Activated naive CD8-positive, alpha-beta T cell treated with anti-CD3 and anti-CD28 coated beads, Interleukin-2, amount 10 ng/mL, durations not matched to agents 7 days and 5 days (primary cell): ENCODE measurements around the gene C18orf63. TPM values are rescaled to one million over a fixed set of nuclear protein-coding genes. Genes with fewer than 3 reads are reported as not detected.
"Not testable (repeated sequence)": the region's sequence is repeated elsewhere in the genome, so short reads cannot be mapped to it uniquely, and the experiment has no call there.

Experiments used
- ATAC-seq: fragments of 150-1000 bp; cut with Tn5 transposase; one replicate; pipeline ENCODE4 v1.10.0; 2021; ENCODE audit warnings: low read depth, moderate library complexity
- POLR2A ChIA-PET: fragments of 350-600 bp; sonication (Branson Sonifier 250); formaldehyde crosslinking; loops from one replicate; lab custom pipeline; 2021; ENCODE audit warnings: antibody characterized with exemption; lab: Charles Lee
- DNase-seq: peaks from one replicate; pipeline ENCODE4 v3.0.0; 2021
- H3K27ac Mint-ChIP-seq: one replicate; pipeline ENCODE4 v1.8.0; 2022; ENCODE audit warnings: mild to moderate bottlenecking, mixed read lengths
- H3K27me3 Mint-ChIP-seq: one replicate; pipeline ENCODE4 v1.8.0; 2022; ENCODE audit warnings: mild to moderate bottlenecking, moderate library complexity, mixed read lengths
- H3K36me3 Mint-ChIP-seq: one replicate; pipeline ENCODE4 v1.8.0; 2021; ENCODE audit warnings: mild to moderate bottlenecking, mixed read lengths
- H3K4me1 Mint-ChIP-seq: one replicate; pipeline ENCODE4 v1.8.0; 2021; ENCODE audit warnings: mixed read lengths
- H3K4me3 Mint-ChIP-seq: one replicate; pipeline ENCODE4 v1.8.0; 2022; ENCODE audit warnings: mild to moderate bottlenecking, moderate library complexity, mixed read lengths
- H3K9me3 Mint-ChIP-seq: one replicate; pipeline ENCODE4 v1.8.0; 2021; ENCODE audit warnings: mixed read lengths
- total RNA-seq, 2 experiments: library from RNA; stranded (reverse); gene quantifications; one replicate each; pipeline ENCODE4 v1.2.3, GENCODE V29; 2021

Gene C18orf63
- total RNA-seq, 2 experiments from 2014 or later: not detected

- Mint-ChIP-seq H3K4me1 (no peaks in the 10 kb centered on the region), H3K27me3 (peaks cover 19% of the 10 kb centered on the region), H3K4me3 (no peak overlapping the region), H3K36me3 (no peaks in the 10 kb centered on the region), H3K9me3 (no peaks in the 10 kb centered on the region), H3K27ac (no peak overlapping the region)
- ATAC-seq (no peak), DNase-seq (no peak)
- POLR2A ChIA-PET: no interaction called here
Observed at GRCh38 chr18:74316257-74317170, 875 bp downstream of the C18orf63 start.

- Mint-ChIP-seq H3K27ac (no peak overlapping the region), H3K9me3 (no peaks in the 10 kb centered on the region), H3K36me3 (no peaks in the 10 kb centered on the region), H3K27me3 (peaks cover 22% of the 10 kb centered on the region), H3K4me3 (no peak overlapping the region), H3K4me1 (no peaks in the 10 kb centered on the region)
- ATAC-seq (no peak), DNase-seq (no peak)
- POLR2A ChIA-PET: no interaction called here
Observed at GRCh38 chr18:74326231-74326630, 10.6 kb downstream of the C18orf63 start.

DNA sequence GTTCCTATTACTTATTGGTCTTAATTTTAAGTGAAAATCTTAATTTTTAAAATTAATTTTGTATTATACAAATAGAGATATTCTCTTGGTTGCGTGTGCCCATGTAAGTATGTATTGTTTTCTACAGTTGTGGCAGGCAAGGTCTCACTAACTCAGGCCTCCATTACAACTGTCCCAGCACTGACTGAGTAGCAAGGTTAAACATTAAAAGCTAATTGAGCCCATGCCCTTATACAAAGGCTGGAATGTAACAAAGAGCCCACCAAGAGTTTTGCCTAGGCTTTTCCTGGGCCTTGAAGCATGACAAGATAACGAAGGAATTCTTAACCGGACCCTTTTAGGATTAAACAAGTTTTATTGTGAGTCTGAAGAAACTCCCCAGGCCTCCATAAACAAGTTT lies 11.2 kb downstream of the C18orf63 start:
- POLR2A ChIA-PET: interaction anchor here (0.6 kb wide), 1 partner anchor 884 kb away, joined by 4 read pairs; the partner anchor contains the start of gene TSHZ1
- not testable (repeated sequence) for H3K27ac Mint-ChIP-seq, DNase-seq, H3K4me1 Mint-ChIP-seq, H3K9me3 Mint-ChIP-seq, H3K4me3 Mint-ChIP-seq, H3K36me3 Mint-ChIP-seq, ATAC-seq
- peaks cover 18% of the 10 kb centered on the region for H3K27me3 Mint-ChIP-seq

DNA sequence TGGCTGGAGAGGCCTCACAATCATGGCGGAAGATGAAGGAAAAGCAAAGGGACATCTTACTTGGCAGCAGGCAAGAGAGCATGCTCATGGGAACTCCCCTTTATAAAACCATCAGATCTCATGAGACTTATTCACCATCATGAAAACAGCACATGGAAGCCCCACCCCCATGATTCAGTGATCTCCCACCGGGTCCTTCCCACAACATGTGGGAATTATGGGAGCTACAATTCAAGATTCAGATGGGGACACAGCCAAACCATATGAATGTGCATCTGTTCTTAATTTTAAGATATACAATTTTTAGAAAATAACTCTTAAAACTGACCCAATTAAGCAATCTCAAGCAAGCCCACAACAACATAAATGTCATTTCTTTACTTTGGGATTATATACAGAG lies 12.6 kb downstream of the C18orf63 start:
- H3K27ac Mint-ChIP-seq: no peak overlapping the region
- no peaks in the 10 kb centered on the region for H3K9me3 Mint-ChIP-seq
- POLR2A ChIA-PET: no interaction called here
- H3K27me3 Mint-ChIP-seq: peaks cover 12% of the 10 kb centered on the region
- ATAC-seq (no peak), DNase-seq (no peak)
- H3K4me1 Mint-ChIP-seq: no peaks in the 10 kb centered on the region
- no peaks in the 10 kb centered on the region for H3K36me3 Mint-ChIP-seq
- no peak overlapping the region for H3K4me3 Mint-ChIP-seq

- DNase-seq (no peak), ATAC-seq (no peak)
- Mint-ChIP-seq H3K4me3 (no peak overlapping the region), H3K27me3 (peaks cover 11% of the 10 kb centered on the region), H3K36me3 (no peaks in the 10 kb centered on the region), H3K9me3 (peaks cover 2% of the 10 kb centered on the region), H3K4me1 (peaks cover 4% of the 10 kb centered on the region), H3K27ac (no peak overlapping the region)
- POLR2A ChIA-PET: no interaction called here
Observed at GRCh38 chr18:74329688-74330205, 14.1 kb downstream of the C18orf63 start.

DNA sequence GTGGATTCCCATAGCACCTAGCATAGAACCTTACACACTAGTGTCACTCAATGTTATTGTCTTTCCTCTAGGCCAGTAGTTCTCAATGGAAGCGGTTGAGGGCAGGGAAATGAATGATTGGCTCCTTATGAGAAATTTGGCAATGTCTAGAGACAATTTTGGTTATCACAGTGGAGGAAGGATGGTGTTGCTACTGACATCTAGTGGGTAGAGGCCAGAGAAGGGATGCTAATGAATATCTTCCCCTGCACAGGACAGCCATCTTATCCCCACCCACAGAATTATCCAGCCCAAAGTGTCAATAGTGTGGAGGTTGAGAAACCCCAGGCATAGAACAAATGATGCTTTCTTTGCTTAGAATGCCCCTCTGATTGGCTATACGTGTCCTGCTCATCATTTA lies 15.8 kb downstream of the C18orf63 start:
- Mint-ChIP-seq H3K9me3 (peaks cover 2% of the 10 kb centered on the region), H3K36me3 (no peaks in the 10 kb centered on the region), H3K27me3 (peaks cover 7% of the 10 kb centered on the region), H3K27ac (no peak overlapping the region), H3K4me3 (no peak overlapping the region), H3K4me1 (peaks cover 6% of the 10 kb centered on the region)
- no peak for DNase-seq
- POLR2A ChIA-PET: no interaction called here
- no peak for ATAC-seq

DNA sequence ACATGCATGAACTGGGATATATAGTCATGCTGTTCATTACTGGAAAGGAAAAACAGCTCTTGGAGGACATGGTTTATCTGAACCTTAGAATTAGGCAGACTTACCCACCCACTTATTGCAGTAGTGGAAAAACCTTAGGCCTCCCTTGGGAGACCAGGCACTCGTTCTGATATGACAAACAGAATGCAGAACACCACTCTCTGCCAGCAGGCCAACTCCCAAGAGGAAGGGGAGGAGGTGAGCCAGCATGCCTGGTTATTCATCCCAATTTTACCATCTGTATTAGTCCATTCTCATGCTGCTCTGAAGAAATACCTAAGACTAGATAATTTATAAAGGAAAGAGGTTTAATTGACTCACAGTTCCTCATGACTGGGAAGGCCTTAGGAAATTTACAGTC lies 17.5 kb downstream of the C18orf63 start:
- Mint-ChIP-seq H3K9me3 (peaks cover 2% of the 10 kb centered on the region), H3K27ac (no peak overlapping the region), H3K27me3 (peaks cover 10% of the 10 kb centered on the region), H3K36me3 (no peaks in the 10 kb centered on the region), H3K4me1 (peaks cover 6% of the 10 kb centered on the region), H3K4me3 (no peak overlapping the region)
- POLR2A ChIA-PET: no interaction called here
- DNase-seq (no peak), ATAC-seq (no peak)

- Mint-ChIP-seq H3K27me3 (peaks cover 17% of the 10 kb centered on the region), H3K4me1 (peaks cover 6% of the 10 kb centered on the region), H3K4me3 (no peak overlapping the region), H3K36me3 (no peaks in the 10 kb centered on the region), H3K9me3 (peaks cover 2% of the 10 kb centered on the region), H3K27ac (no peak overlapping the region)
- POLR2A ChIA-PET: no interaction called here
- DNase-seq (no peak), ATAC-seq (no peak)
Observed at GRCh38 chr18:74334242-74334893, 18.7 kb downstream of the C18orf63 start.

DNA sequence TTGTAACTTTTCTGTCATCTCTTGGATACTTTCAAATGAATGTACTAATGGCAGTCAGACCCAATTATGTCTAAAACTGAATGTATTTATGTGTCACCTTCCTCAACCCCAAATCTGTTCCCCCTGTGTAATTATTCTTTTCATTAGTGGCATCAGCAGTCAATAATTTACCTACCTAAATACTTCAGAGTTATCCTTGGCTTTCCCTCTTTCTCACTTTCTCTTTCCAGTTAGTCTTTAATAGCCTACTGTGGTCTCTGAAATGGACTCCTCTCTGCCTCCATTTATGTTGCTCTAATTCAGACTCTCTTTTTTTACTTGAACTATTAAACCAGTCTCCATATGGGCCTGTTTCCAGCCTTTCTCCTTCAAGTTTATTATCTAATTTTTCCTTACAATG lies 21.0 kb downstream of the C18orf63 start:
- DNase-seq (no peak), ATAC-seq (no peak)
- Mint-ChIP-seq H3K4me3 (no peak overlapping the region), H3K9me3 (peaks cover 2% of the 10 kb centered on the region), H3K27me3 (peaks cover 25% of the 10 kb centered on the region), H3K36me3 (no peaks in the 10 kb centered on the region), H3K27ac (no peak overlapping the region), H3K4me1 (peaks cover 6% of the 10 kb centered on the region)
- POLR2A ChIA-PET: no interaction called here

DNA sequence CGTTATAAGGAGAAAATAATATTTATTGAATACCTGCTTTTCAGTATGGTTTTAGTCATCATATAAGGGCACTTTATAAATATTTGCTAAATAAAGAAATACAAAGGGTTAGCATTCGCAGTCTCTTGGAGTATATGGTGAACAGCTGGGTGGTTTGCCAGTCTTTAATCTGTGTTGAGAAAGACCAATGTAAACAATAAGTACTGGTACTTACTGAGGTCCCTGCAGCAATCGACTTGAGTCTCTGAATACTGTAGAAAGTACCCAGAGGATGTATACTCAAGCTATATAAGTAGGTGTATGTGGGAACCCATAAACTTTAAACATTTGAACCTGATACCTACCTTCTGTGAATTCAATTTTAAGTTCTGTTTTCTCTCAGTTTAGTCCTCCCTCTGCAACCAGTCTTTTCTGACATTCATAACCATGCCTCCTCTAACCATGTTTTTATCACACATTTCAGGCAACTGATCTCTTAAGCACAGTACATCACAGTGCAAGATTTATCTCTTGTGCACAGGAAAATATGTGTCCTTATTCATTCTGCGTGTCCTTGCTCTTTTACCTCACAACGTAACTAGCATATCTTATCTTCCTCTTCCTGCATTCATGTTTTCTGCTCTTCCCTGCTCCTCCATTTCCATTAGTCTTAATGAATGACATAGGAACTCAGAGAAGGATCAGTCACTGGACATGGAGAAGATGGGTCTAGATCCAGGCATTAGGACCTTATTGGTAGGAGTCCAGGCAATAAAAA lies 21.7 kb downstream of the C18orf63 start:
- peaks cover 7% of the 10 kb centered on the region for H3K4me1 Mint-ChIP-seq
- H3K27me3 Mint-ChIP-seq: peaks cover 25% of the 10 kb centered on the region
- H3K27ac Mint-ChIP-seq: no peak overlapping the region
- no peak overlapping the region for H3K4me3 Mint-ChIP-seq
- H3K36me3 Mint-ChIP-seq: no peaks in the 10 kb centered on the region
- DNase-seq (no peak), ATAC-seq (no peak)
- POLR2A ChIA-PET: no interaction called here
- peaks cover 2% of the 10 kb centered on the region for H3K9me3 Mint-ChIP-seq

GRCh38 chr18:74337912-74338309 lies 22.3 kb downstream of the C18orf63 start:
- no peak for ATAC-seq
- Mint-ChIP-seq H3K4me3 (no peak overlapping the region), H3K36me3 (no peaks in the 10 kb centered on the region), H3K27ac (no peak overlapping the region), H3K4me1 (peaks cover 7% of the 10 kb centered on the region), H3K9me3 (peaks cover 2% of the 10 kb centered on the region), H3K27me3 (peaks cover 25% of the 10 kb centered on the region)
- DNase-seq: no peak
- POLR2A ChIA-PET: no interaction called here

DNA sequence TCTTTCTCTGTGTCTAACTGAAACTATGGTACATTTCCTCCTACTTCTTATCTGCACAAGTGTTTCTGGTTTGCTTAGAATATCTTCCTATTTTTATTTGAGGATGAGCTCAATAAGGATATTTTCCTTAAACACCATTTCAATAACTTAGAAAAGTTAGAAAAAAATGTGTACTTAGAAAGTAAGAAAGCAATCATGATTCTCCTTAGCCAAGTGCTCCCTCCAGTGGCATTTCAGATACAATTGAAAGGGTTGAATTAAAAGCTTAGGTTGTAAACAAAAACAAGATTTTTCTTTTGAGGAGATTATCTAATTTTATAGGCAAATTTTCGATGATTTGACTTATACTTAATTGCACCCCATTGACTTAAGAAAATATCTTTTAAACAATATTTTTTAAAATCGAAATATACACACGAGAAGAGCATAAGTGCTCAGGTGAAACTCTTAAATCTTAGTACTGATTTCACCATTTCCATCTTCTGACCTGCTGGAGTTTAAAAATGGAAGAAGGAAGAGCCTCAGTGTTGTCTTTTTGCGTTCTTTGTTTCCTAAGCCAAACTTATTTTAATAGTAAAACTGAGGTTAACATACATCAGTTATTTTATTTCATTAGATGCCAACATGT lies 26.9 kb downstream of the C18orf63 start:
- POLR2A ChIA-PET: interaction anchor here (0.9 kb wide), 1 partner anchor 259 kb away, joined by 3 read pairs; no protein-coding TSS in a partner anchor
- ATAC-seq (no peak), DNase-seq (no peak)
- Mint-ChIP-seq H3K36me3 (no peaks in the 10 kb centered on the region), H3K27ac (no peak overlapping the region), H3K9me3 (no peaks in the 10 kb centered on the region), H3K4me3 (no peak overlapping the region), H3K27me3 (peaks cover 30% of the 10 kb centered on the region), H3K4me1 (peaks cover 1% of the 10 kb centered on the region)

DNA sequence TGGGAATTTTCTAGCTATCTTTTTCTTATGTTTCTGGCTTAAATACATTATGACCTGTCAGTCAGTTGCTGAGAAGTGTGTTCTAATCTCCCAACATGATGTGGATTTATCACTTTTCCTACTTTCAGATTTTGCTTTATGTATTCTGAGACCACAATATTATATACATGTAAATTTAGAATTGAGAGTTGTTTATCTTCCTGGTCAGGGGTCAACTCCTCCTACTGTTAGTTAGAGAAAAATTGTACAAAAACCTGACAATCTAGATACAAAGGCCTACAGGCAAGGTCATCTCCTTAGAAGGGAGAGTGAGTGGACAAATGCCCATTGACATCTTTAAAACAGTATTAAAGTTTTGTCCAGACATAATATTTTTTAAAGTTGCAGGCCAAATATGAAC lies 30.6 kb downstream of the C18orf63 start:
- no peaks in the 10 kb centered on the region for H3K9me3 Mint-ChIP-seq
- no peaks in the 10 kb centered on the region for H3K36me3 Mint-ChIP-seq
- DNase-seq: no peak
- no peak overlapping the region for H3K27ac Mint-ChIP-seq
- POLR2A ChIA-PET: no interaction called here
- H3K4me1 Mint-ChIP-seq: peaks cover 5% of the 10 kb centered on the region
- no peak for ATAC-seq
- H3K27me3 Mint-ChIP-seq: peaks cover 10% of the 10 kb centered on the region
- H3K4me3 Mint-ChIP-seq: no peak overlapping the region
